Keratinocyte (primary cell): ENCODE data around the gene SPIRE1.

Source experiments
- CTCF ChIP-seq, 3 experiments: IDR thresholded peaks in 1 of 3; conservative IDR thresholded peaks in 1 of 3; optimal IDR thresholded peaks in 1 of 3; 2 replicates in 2 of 3; 3 replicates in 1 of 3; pipeline versions ENCODE3 to v1.5.1; 2011; ENCODE audit warnings: low read length in 3 of 3, mild to moderate bottlenecking in 3 of 3, moderate library complexity in 2 of 3, control low read depth in 1 of 3, inconsistent platforms in 1 of 3; ENCODE audit not compliant: insufficient read depth in 2 of 3; ENCODE audit errors: extremely low read depth in 1 of 3
- EZH2 ChIP-seq: IDR thresholded peaks from one replicate; pipeline ENCODE4 v1.6.1; 2012; ENCODE audit warnings: inconsistent platforms, mild to moderate bottlenecking, low read length, moderate library complexity

GRCh38 chr18:12434541-12434929 lies 223.4 kb downstream of the SPIRE1 start:
- TF ChIP-seq CTCF (optimal IDR thresholded peaks at IDR 0.05 in 1 of 3, IDR thresholded peaks at IDR 0.05 in 1 of 3, conservative IDR thresholded peaks at IDR 0.05 in 1 of 3; ENCODE audit: extremely low read depth in 1 of 3, insufficient read depth in 2 of 3, low read length in 3 of 3) (no peak), EZH2 (no peak)
